ENCODE measurements around the gene COL4A3. TPM values are rescaled to one million over a fixed set of nuclear protein-coding genes. Genes with fewer than 3 reads are reported as not detected.

Gene COL4A3
- total RNA-seq, 1 experiment from 2014 or later: 0.15 TPM

DNA sequence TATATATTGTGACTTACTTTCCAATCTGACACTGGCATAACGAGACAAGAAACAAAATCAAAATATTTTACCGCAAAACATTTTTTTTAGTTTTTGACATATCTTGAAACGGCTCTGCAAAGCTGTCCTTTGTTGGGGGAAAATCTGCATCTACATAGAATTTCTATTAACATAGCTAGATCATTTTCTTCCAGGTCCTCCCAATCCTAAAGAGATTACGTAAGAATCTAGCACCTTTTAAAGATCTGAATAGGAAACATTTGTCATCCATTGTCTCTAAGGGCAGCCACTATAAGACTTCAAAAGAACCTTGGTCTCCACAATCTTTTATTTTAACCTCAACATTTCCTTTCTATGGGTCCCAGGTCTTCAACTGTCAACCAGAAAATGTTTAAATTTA, 159.4 kb downstream of the COL4A3 start:
- Histone ChIP-seq H3K4me1 (ENCODE audit: insufficient read depth, low read length) (no peaks in the 10 kb centered on the region; the same call in 1 of the 2 replicates), H2BK120ac (ENCODE audit: low read depth, low read length, poor library complexity, severe bottlenecking) (no peak overlapping the region), H2BK15ac (ENCODE audit: low read depth, low read length) (no peak overlapping the region), H3K79me1 (ENCODE audit: insufficient read depth, low read depth, low read length, poor library complexity, severe bottlenecking) (no peaks in the 10 kb centered on the region), H3K9ac (ENCODE audit: extremely low read depth, insufficient read length, low read length) (no peak overlapping the region), H2AFZ (ENCODE audit: low read length) (no peak overlapping the region), H4K20me1 (ENCODE audit: control insufficient read depth, insufficient read depth, insufficient read length) (no peaks in the 10 kb centered on the region), H3K79me2 (ENCODE audit: insufficient read depth, low read length) (peaks cover 2% of the 10 kb centered on the region; the same call in 1 of the 2 replicates), H3K23me2 (ENCODE audit: insufficient read length, low read depth, low read length, poor library complexity, severe bottlenecking) (peaks cover 6% of the 10 kb centered on the region), H2BK5ac (ENCODE audit: insufficient read length, low read length) (no peak overlapping the region), H2AK5ac (ENCODE audit: insufficient read length, low read length) (no peak overlapping the region), H4K91ac (ENCODE audit: insufficient read length, low read depth, low read length) (no peak overlapping the region), H3K9me3 (ENCODE audit: control insufficient read depth, low read depth, low read length) (no peaks in the 10 kb centered on the region), H3K4me2 (ENCODE audit: insufficient read depth, insufficient read length, low read length) (no peak overlapping the region), H3T11ph (ENCODE audit: low read length) (no peak overlapping the region), H4K8ac (replicated peaks; ENCODE audit: insufficient read length, low read depth, low read length) (no peak overlapping the region), H3K56ac (ENCODE audit: insufficient read length, low read depth, low read length) (no peak overlapping the region), H3K23ac (ENCODE audit: insufficient read length, low read depth, low read length) (no peak overlapping the region), H2BK20ac (ENCODE audit: low read depth, low read length, poor library complexity, severe bottlenecking) (no peak overlapping the region), H3K27me3 (ENCODE audit: insufficient read depth, low read length) (no peaks in the 10 kb centered on the region), H3K4ac (ENCODE audit: low read depth, low read length) (no peak overlapping the region), H2BK12ac (ENCODE audit: insufficient read length, low read depth, low read length) (no peak overlapping the region), H3K14ac (ENCODE audit: insufficient read depth, low read length) (no peak overlapping the region), H3K18ac (ENCODE audit: insufficient read length, low read depth, low read length) (no peak overlapping the region), H4K5ac (ENCODE audit: insufficient read length, low read depth, low read length) (no peak overlapping the region), H3K27ac (ENCODE audit: insufficient read length, low read depth, low read length) (no peak overlapping the region)
- Mint-ChIP-seq H3K27me3 (ENCODE audit: low read depth) (no peaks in the 10 kb centered on the region), H3K9me3 (peaks cover 38 to 40% of the 10 kb centered on the region in 2 experiments), H3K4me3 (peak overlapping the region; percentile 93 to 94; a peak in 3 of 5 replicates), H3K36me3 (ENCODE audit: insufficient read depth in 1 of 3, low read depth in 3 of 3) (peaks cover 21 to 43% (median 33%) of the 10 kb centered on the region in 3 experiments), H3K27ac (no peak overlapping the region), H3K4me1 (peaks cover 25 to 28% of the 10 kb centered on the region in 2 experiments)
- WGBS (ENCODE audit: extremely low coverage, insufficient read length, low lambda C conversion rate): no CpG with 5 or more reads among the region's 4 CpGs
- TF ChIP-seq CTCF (conservative IDR thresholded peaks at IDR 0.05): no peak
- DNase-seq: no peak
